Measurements from ENCODE around the gene LMO7. TPM values are rescaled to one million over a fixed set of nuclear protein-coding genes. Genes with fewer than 3 reads are reported as not detected.

LMO7 gene
- total RNA-seq, 1 donor from 2014 or later = 6.8 TPM

GRCh38 chr13:75660694-75661093 lies 24.6 kb downstream of the LMO7 start:
- DNase-seq (ENCODE audit: low spot score) = no peak
- no peaks in the 10 kb centered on the region for H3K79me2 ChIP-seq (ENCODE audit: low read depth)
- no peaks in the 10 kb centered on the region for H3K36me3 Mint-ChIP-seq
- H3K4me3 ChIP-seq = no peak overlapping the region
- H3K4me3 Mint-ChIP-seq = no peak overlapping the region
- H3K9ac ChIP-seq = no peak overlapping the region
- no peak overlapping the region for H3K27ac Mint-ChIP-seq
- no peaks in the 10 kb centered on the region for H3K27me3 Mint-ChIP-seq (ENCODE audit: insufficient read depth, low read depth)
- H3F3A ChIP-seq (ENCODE audit: low read depth) = no peaks in the 10 kb centered on the region
- H3K27me3 ChIP-seq = no peaks in the 10 kb centered on the region
- H3K9me3 ChIP-seq (ENCODE audit: low read depth) = no peaks in the 10 kb centered on the region
- no peaks in the 10 kb centered on the region for H3K4me1 ChIP-seq
- no peak overlapping the region for H3K4me2 ChIP-seq
- no peaks in the 10 kb centered on the region for H3K4me1 Mint-ChIP-seq
- no peaks in the 10 kb centered on the region for H4K20me1 ChIP-seq (ENCODE audit: low read depth)
- H3K9me3 Mint-ChIP-seq = no peaks in the 10 kb centered on the region
- no peak for TF ChIP-seq EZH2 (IDR thresholded peaks at IDR 0.05)
- no peak for TF ChIP-seq CTCF (IDR thresholded peaks at IDR 0.05)
- TF ChIP-seq EZH2phosphoT487 (IDR thresholded peaks at IDR 0.05) = no peak
- no peaks in the 10 kb centered on the region for H3K36me3 ChIP-seq
- H2AFZ ChIP-seq (replicated peaks) = no peak overlapping the region
- no peak overlapping the region for H3K27ac ChIP-seq

- Mint-ChIP-seq H3K36me3 (no peaks in the 10 kb centered on the region), H3K9me3 (no peaks in the 10 kb centered on the region), H3K27ac (no peak overlapping the region), H3K27me3 (ENCODE audit: insufficient read depth, low read depth) (no peaks in the 10 kb centered on the region), H3K4me3 (no peak overlapping the region), H3K4me1 (no peaks in the 10 kb centered on the region)
- Histone ChIP-seq H3K36me3 (no peaks in the 10 kb centered on the region), H3K4me1 (no peaks in the 10 kb centered on the region), H3K27me3 (no peaks in the 10 kb centered on the region), H3K4me2 (no peak overlapping the region), H3K79me2 (ENCODE audit: low read depth) (no peaks in the 10 kb centered on the region), H4K20me1 (ENCODE audit: low read depth) (no peaks in the 10 kb centered on the region), H3K27ac (no peak overlapping the region), H3K4me3 (no peak overlapping the region), H3K9me3 (ENCODE audit: low read depth) (no peaks in the 10 kb centered on the region), H3K9ac (no peak overlapping the region), H2AFZ (replicated peaks) (no peak overlapping the region), H3F3A (ENCODE audit: low read depth) (no peaks in the 10 kb centered on the region)
- TF ChIP-seq EZH2 (IDR thresholded peaks at IDR 0.05) (no peak), EZH2phosphoT487 (IDR thresholded peaks at IDR 0.05) (no peak), CTCF (IDR thresholded peaks at IDR 0.05) (no peak)
- no peak for DNase-seq (ENCODE audit: low spot score)
Measured at GRCh38 chr13:75661443-75661842, 25.3 kb downstream of the LMO7 start.

- no peaks in the 10 kb centered on the region for H3F3A ChIP-seq (ENCODE audit: low read depth)
- H3K4me1 ChIP-seq = no peaks in the 10 kb centered on the region
- no peak overlapping the region for H3K4me3 ChIP-seq
- H3K9ac ChIP-seq = no peak overlapping the region
- no peak overlapping the region for H3K27ac ChIP-seq
- no peak for DNase-seq (ENCODE audit: low spot score)
- H3K27me3 Mint-ChIP-seq (ENCODE audit: insufficient read depth, low read depth) = peaks cover 2% of the 10 kb centered on the region
- H4K20me1 ChIP-seq (ENCODE audit: low read depth) = no peaks in the 10 kb centered on the region
- no peaks in the 10 kb centered on the region for H3K79me2 ChIP-seq (ENCODE audit: low read depth)
- H3K36me3 Mint-ChIP-seq = no peaks in the 10 kb centered on the region
- H3K9me3 Mint-ChIP-seq = no peaks in the 10 kb centered on the region
- no peaks in the 10 kb centered on the region for H3K27me3 ChIP-seq
- no peak overlapping the region for H2AFZ ChIP-seq (replicated peaks)
- TF ChIP-seq EZH2phosphoT487 (IDR thresholded peaks at IDR 0.05) = no peak
- no peak for TF ChIP-seq EZH2 (IDR thresholded peaks at IDR 0.05)
- no peak for TF ChIP-seq CTCF (IDR thresholded peaks at IDR 0.05)
- H3K9me3 ChIP-seq (ENCODE audit: low read depth) = no peaks in the 10 kb centered on the region
- no peak overlapping the region for H3K4me3 Mint-ChIP-seq
- no peak overlapping the region for H3K27ac Mint-ChIP-seq
- H3K36me3 ChIP-seq = no peaks in the 10 kb centered on the region
- no peaks in the 10 kb centered on the region for H3K4me1 Mint-ChIP-seq
- no peak overlapping the region for H3K4me2 ChIP-seq
Measured at GRCh38 chr13:75666646-75667351, 30.7 kb downstream of the LMO7 start.
